ENCODE measurements around the gene SLC38A2. TPM values are rescaled to one million over a fixed set of nuclear protein-coding genes. Genes with fewer than 3 reads are reported as not detected.

Gene SLC38A2
- total RNA-seq, 1 donor from 2014 or later: 421 TPM

GRCh38 chr12:46369474-46370379, 2.8 kb downstream of the SLC38A2 start:
- Mint-ChIP-seq H3K9me3 (ENCODE audit: unreplicated experiment) (no peaks in the 10 kb centered on the region), H3K27ac (ENCODE audit: unreplicated experiment) (peak overlapping the region; percentile 98), H3K36me3 (ENCODE audit: low read depth, unreplicated experiment) (peaks cover 31% of the 10 kb centered on the region), H3K27me3 (ENCODE audit: low read depth, unreplicated experiment) (no peaks in the 10 kb centered on the region), H3K4me3 (ENCODE audit: unreplicated experiment) (peak overlapping the region; percentile 99), H3K4me1 (ENCODE audit: low read depth, unreplicated experiment) (peaks cover 33% of the 10 kb centered on the region)
- Histone ChIP-seq H4K20me1 (ENCODE audit: insufficient read depth, low read length) (peaks cover 77% of the 10 kb centered on the region), H3K4me2 (ENCODE audit: low read length) (peak overlapping the region; percentile 99), H3K27ac (ENCODE audit: low read depth, low read length) (peak overlapping the region; percentile 97), H3K79me2 (ENCODE audit: insufficient read depth, low read length) (peaks cover 76% of the 10 kb centered on the region), H3K4me3 (ENCODE audit: insufficient read depth, low read depth, low read length) (peak overlapping the region; percentile 96), H3K36me3 (ENCODE audit: insufficient read depth, low read length) (peaks cover 63% of the 10 kb centered on the region), H2AFZ (ENCODE audit: low read depth, low read length) (no peak overlapping the region), H3K4me1 (ENCODE audit: insufficient read depth, low read length) (peaks cover 50% of the 10 kb centered on the region), H3K9ac (ENCODE audit: low read length) (peak overlapping the region; percentile 97), H3K27me3 (ENCODE audit: insufficient read depth, low read length) (no peaks in the 10 kb centered on the region), H3K9me3 (ENCODE audit: insufficient read depth, low read depth, low read length) (no peaks in the 10 kb centered on the region)
- no peak for TF ChIP-seq CTCF (IDR thresholded peaks at IDR 0.05; ENCODE audit: insufficient read depth, low read depth, low read length)
- TF ChIP-seq EZH2 (IDR thresholded peaks at IDR 0.05; ENCODE audit: insufficient read depth, low read length): no peak
- DNase-seq (ENCODE audit: low read depth) (no peak), FAIRE-seq (no peak)

- Mint-ChIP-seq H3K9me3 (ENCODE audit: unreplicated experiment) (no peaks in the 10 kb centered on the region), H3K4me3 (ENCODE audit: unreplicated experiment) (peak overlapping the region; percentile 99), H3K36me3 (ENCODE audit: low read depth, unreplicated experiment) (peaks cover 34% of the 10 kb centered on the region), H3K4me1 (ENCODE audit: low read depth, unreplicated experiment) (peaks cover 34% of the 10 kb centered on the region), H3K27ac (ENCODE audit: unreplicated experiment) (peak overlapping the region; percentile 66), H3K27me3 (ENCODE audit: low read depth, unreplicated experiment) (no peaks in the 10 kb centered on the region)
- Histone ChIP-seq H4K20me1 (ENCODE audit: insufficient read depth, low read length) (peaks cover 83% of the 10 kb centered on the region), H3K27me3 (ENCODE audit: insufficient read depth, low read length) (no peaks in the 10 kb centered on the region), H3K4me2 (ENCODE audit: low read length) (peak overlapping the region; percentile 99), H2AFZ (ENCODE audit: low read depth, low read length) (no peak overlapping the region), H3K36me3 (ENCODE audit: insufficient read depth, low read length) (peaks cover 69% of the 10 kb centered on the region), H3K4me1 (ENCODE audit: insufficient read depth, low read length) (peaks cover 49% of the 10 kb centered on the region), H3K79me2 (ENCODE audit: insufficient read depth, low read length) (peaks cover 78% of the 10 kb centered on the region), H3K27ac (ENCODE audit: low read depth, low read length) (peak overlapping the region; percentile 97), H3K9me3 (ENCODE audit: insufficient read depth, low read depth, low read length) (no peaks in the 10 kb centered on the region), H3K9ac (ENCODE audit: low read length) (peak overlapping the region; percentile 97), H3K4me3 (ENCODE audit: insufficient read depth, low read depth, low read length) (peak overlapping the region; percentile 96)
- FAIRE-seq (no peak), DNase-seq (ENCODE audit: low read depth) (no peak)
- TF ChIP-seq EZH2 (IDR thresholded peaks at IDR 0.05; ENCODE audit: insufficient read depth, low read length) (no peak), CTCF (IDR thresholded peaks at IDR 0.05; ENCODE audit: insufficient read depth, low read depth, low read length) (no peak)
These were observed 3.5 kb downstream of the SLC38A2 start for GRCh38 chr12:46369095-46369473.

GRCh38 chr12:46368684-46369083, 3.9 kb downstream of the SLC38A2 start:
- Histone ChIP-seq H3K79me2 (ENCODE audit: insufficient read depth, low read length) (peaks cover 79% of the 10 kb centered on the region), H3K4me2 (ENCODE audit: low read length) (peak overlapping the region; percentile 99), H3K4me1 (ENCODE audit: insufficient read depth, low read length) (peaks cover 45% of the 10 kb centered on the region), H3K4me3 (ENCODE audit: insufficient read depth, low read depth, low read length) (peak overlapping the region; percentile 96), H3K27ac (ENCODE audit: low read depth, low read length) (no peak overlapping the region), H3K36me3 (ENCODE audit: insufficient read depth, low read length) (peaks cover 73% of the 10 kb centered on the region), H3K9ac (ENCODE audit: low read length) (peak overlapping the region; percentile 97), H3K9me3 (ENCODE audit: insufficient read depth, low read depth, low read length) (no peaks in the 10 kb centered on the region), H2AFZ (ENCODE audit: low read depth, low read length) (no peak overlapping the region), H4K20me1 (ENCODE audit: insufficient read depth, low read length) (peaks cover 87% of the 10 kb centered on the region), H3K27me3 (ENCODE audit: insufficient read depth, low read length) (no peaks in the 10 kb centered on the region)
- DNase-seq (ENCODE audit: low read depth) (no peak), FAIRE-seq (no peak)
- H3K4me1 Mint-ChIP-seq (ENCODE audit: low read depth, unreplicated experiment): peaks cover 32% of the 10 kb centered on the region
- no peaks in the 10 kb centered on the region for H3K9me3 Mint-ChIP-seq (ENCODE audit: unreplicated experiment)
- peak overlapping the region; percentile 99 for H3K4me3 Mint-ChIP-seq (ENCODE audit: unreplicated experiment)
- H3K36me3 Mint-ChIP-seq (ENCODE audit: low read depth, unreplicated experiment): peaks cover 38% of the 10 kb centered on the region
- H3K27me3 Mint-ChIP-seq (ENCODE audit: low read depth, unreplicated experiment): no peaks in the 10 kb centered on the region
- TF ChIP-seq CTCF (IDR thresholded peaks at IDR 0.05; ENCODE audit: insufficient read depth, low read depth, low read length) (no peak), EZH2 (IDR thresholded peaks at IDR 0.05; ENCODE audit: insufficient read depth, low read length) (no peak)
- no peak overlapping the region for H3K27ac Mint-ChIP-seq (ENCODE audit: unreplicated experiment)
